HL-60/S4 (cell line): ENCODE results near the gene ST8SIA5.

Source experiments
- in situ Hi-C: fragments of 300-500 bp; cut with MboI; formaldehyde crosslinking; loops from 2 replicates; pipeline ENCODE4 v1.14.3; 2022; ENCODE audit warnings: low sequenced_read_pairs

Gene ST8SIA5

GRCh38 chr18:46715062-46715461 lies 41.8 kb downstream of the ST8SIA5 start:
- in situ Hi-C loops: no loop called here

DNA sequence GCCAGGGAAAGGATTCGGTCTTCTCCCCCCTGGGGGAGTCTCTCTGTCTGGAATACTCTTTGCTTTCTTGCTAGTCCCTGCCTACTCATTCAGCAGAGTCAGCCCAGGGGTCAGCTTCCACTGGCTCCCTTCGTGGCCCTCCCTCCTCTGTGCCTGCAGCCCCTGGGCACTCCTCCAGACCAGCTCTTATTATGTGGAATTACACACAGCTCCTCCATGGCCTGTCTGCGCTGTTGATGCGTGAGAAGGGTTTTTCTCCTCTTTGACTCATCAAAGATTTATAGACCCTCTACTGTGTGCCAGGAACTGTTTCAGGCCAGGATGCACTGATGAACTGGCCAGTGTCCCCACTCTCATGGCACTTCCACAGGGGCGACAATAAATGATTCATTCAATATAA lies 44.4 kb downstream of the ST8SIA5 start:
- in situ Hi-C loops: no loop called here

DNA sequence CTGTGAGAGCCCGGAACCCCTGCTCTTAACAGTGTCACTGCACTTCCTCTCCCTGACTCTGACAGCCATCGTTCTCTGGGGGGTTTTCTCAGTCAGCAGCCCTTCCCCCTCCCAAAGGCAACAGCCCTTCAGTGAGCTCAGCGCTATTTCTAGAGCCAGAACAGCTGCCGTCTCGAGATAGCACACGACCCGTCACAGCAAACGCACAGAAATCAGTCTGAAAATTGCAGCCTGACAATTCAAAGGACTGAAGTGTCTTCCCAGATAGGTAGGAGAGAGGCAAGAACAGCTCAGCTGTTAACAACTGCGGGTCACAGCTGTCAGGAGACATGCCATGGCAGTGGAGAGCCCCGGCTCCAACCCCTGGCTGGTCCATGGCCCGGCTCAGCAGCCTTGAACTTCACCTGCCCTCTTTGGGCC lies 45.4 kb downstream of the ST8SIA5 start:
- in situ Hi-C loops: no loop called here

DNA sequence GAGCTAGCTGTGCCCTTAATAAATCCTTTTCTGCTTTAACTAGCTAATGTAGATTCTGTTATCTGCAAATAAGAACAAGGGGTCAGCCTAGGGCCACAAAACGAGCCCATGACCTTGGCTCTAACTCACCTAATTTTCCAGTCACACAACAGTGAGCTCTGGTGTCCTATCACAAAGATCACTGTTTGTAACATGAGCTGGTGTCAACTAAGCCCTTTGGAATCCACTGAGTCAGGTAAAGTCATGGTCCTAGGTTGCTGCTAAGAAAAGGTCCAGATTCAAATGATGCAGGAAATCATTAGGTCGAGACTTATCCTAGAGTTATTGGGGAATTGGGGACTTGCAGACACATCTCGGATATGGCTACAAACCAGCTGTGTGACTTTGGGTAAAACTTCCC lies 49.9 kb downstream of the ST8SIA5 start:
- in situ Hi-C loops: no loop called here

GRCh38 chr18:46705521-46705920 lies 51.3 kb downstream of the ST8SIA5 start:
- in situ Hi-C loops: no loop called here

DNA sequence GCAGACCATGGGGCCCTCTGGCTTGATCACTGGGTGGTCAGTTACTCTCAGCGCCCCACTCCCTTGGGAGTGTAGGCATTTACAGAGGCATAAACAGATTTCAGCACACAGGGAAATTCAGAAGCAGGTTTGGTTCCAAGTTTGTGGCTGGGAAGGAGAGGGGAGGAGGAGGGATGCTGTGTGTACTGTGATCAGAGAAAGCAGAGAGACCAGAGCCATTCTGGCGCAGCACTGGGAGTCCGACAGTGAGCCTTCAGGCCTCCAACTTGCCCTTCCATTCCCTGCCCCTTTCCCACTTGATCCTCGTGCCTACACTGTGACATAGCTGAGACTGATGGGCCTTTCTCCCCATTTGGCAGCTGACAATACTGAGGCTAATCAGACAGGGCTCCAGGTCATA lies 52.0 kb downstream of the ST8SIA5 start:
- in situ Hi-C loops: no loop called here

GRCh38 chr18:46704189-46704588 lies 52.7 kb downstream of the ST8SIA5 start:
- in situ Hi-C loops: no loop called here

- in situ Hi-C loops: no loop called here
Measured at GRCh38 chr18:46702471-46702870, 54.4 kb downstream of the ST8SIA5 start.

DNA sequence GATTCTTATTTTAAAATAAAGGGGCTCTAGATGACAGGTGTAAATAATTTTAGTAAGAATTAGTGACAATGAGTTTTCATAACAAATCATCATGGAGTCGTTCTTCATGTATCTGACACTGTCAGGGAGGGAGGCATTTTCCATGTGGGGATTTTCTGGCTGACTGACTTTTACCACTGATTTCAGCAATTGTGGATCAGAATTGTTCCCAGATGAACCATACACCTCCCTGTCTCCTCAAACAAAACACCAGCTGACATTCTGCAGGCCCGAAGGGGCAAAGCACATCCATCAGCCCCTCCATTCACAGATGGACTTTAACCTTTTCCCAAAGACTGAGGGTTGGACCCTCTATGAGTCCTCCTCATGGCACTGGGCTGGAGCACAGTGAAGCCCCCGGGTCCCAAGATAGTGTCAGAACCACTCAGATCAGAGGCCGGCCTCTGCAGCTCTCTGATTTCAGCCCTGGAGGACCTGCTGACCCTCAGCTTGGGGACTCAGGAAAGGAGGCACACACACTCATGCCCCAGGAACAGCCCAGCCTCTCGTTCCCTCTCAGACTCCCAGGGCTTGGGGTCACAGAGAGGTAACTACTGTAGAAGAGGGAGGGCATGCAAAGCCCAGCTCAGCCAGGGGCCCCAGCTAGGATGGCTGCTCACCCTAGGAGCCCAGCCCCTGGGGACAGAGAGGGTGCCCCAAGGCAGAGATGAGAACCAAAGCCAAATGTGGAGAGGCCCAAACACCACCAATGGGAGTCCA lies 56.6 kb downstream of the ST8SIA5 start:
- in situ Hi-C loops: no loop called here

GRCh38 chr18:46696702-46697101 lies 60.2 kb downstream of the ST8SIA5 start:
- in situ Hi-C loops: no loop called here

DNA sequence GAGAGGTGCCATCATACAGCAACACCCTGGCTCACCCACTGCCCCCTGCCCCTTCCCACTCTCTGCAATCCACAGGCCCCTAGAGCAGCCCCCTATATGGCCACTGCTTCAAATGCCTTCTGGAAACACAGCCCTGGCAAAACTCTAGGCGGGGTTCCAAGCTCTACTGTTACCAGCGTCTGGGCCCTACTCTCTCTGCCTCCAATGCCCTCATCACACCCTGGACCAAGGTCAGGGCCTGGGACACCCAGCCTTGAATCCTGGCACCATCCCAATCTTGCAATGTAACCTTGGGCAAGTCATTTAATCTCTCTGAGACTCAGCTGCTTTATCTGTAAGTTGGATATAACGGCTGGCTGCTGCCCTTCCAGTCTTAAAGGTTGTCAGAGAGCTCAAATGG lies 60.6 kb downstream of the ST8SIA5 start:
- in situ Hi-C loops: no loop called here

DNA sequence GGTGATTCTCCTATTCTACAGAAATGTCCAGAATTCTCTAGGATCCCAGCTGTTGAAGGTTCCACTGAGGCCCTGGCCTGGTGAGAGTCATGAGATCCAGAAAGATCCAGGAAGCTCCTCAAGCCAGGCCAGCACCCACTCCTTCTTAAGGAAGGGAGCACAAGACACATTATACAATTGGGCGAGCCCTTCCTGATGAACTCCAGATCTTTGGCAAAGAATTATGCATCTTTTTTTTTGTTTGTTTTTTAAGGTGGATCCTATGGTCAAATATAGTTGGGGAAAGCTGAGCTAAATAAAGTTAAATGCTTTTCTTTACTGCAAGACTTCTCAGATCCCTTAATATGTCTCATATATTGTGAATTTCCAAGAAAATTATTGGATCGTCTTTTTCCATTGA lies 62.9 kb downstream of the ST8SIA5 start:
- in situ Hi-C loops: no loop called here

GRCh38 chr18:46688853-46689525 lies 67.9 kb downstream of the ST8SIA5 start:
- in situ Hi-C loops: no loop called here

GRCh38 chr18:46686186-46686585 lies 70.7 kb downstream of the ST8SIA5 start:
- in situ Hi-C loops: no loop called here

DNA sequence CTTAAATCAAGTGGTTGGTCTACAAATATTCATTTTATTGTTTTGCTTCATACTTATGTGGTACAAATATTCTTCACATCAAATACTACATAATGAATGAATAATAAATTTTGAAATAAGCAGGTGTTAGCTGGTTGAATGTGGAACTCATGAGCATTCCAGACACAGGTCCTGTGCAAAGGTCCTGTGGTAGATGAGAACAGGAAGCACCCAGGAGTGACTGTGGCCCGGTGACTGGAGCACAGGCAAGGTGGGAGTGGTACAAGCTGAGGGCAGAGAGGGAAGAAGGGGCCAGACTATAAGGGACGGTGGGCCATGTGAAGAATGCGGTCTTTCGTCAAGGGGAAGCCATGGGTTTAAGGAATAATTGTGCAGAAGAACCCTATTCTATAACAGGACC lies 73.6 kb downstream of the ST8SIA5 start:
- in situ Hi-C loops: no loop called here

DNA sequence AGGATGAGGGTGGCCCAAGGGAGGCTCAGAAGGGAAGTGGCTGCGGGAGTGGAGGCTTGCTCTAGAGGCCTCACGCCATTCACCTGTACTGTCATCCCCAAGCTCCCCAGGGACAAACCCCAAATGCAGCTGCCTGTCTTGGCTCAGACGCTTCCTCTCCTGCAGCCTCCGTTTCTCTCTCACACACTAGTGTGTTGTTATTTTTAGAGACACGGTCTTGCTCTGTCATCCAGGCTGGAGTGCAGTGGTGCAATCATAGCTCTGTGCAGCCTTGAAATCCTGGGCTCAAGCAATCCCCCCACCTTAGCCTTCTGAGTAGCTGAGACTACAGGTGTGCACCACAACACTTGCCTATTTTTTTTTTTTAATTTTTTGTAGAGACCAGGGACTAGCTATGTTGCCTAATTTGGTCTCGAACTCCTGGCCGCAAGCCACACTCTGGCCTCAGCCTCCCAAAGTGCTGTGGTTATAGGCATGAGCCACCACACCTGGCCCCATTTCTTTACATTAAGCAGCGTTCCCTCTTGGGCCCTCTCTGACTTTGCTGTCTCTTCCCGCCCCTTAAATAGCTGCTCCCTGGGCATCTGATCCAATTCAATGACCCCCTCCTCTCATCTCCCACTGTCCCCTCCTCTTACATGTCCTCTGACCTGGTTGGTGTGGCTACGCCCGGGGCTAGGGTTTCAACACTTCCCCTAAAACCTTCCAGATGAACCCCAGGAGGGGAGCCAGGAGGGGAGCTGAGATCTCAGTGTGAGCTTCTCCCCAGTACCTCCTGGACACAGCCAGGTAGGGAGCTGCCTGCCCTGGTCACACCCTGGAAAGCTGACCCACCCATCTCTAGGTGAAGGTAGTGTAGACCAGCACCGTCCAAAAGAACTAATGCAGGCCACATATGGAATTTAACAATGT lies 75.8 kb downstream of the ST8SIA5 start:
- in situ Hi-C loops: no loop called here

- in situ Hi-C loops: no loop called here
Measured at GRCh38 chr18:46679846-46680598, 76.8 kb downstream of the ST8SIA5 start.

DNA sequence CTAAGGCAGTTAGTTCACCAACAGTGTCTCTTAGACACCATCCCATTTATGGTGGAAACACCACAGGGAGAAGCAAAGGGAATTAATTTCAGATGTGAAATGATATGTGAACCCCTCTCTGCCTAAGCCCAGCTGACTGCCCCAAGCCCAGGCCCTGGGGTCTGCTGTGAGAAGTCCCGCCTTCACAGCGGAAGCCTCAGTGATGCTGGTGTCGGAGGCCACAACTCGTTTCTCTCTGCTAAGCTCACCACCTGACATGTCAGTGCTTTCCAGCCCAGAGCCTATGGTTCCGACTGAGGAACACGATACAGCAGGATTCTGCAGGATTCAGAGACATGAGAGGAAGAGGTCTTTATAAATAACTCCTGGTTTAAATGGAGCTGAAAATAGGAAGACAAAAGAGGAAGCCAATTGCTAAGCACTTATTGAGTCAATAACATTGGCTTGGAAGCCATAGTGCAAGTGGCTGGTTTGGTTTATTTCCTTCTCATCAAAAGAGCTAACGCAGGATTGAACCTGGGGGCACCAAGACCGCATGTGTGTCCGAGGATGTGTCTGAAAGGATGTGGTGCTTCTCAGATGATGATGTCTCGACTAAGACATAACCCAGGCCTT lies 78.0 kb downstream of the ST8SIA5 start:
- in situ Hi-C loops: no loop called here

GRCh38 chr18:46678041-46678440 lies 78.8 kb downstream of the ST8SIA5 start:
- in situ Hi-C loops: no loop called here

GRCh38 chr18:46677611-46678010 lies 79.2 kb downstream of the ST8SIA5 start:
- in situ Hi-C loops: no loop called here
